CD14-positive monocyte (primary cell): ENCODE results near the gene LRRN4. TPM values are rescaled to one million over a fixed set of nuclear protein-coding genes. Genes with fewer than 3 reads are reported as not detected.

Experiments used
- DNase-seq, 3 donors: peaks; one replicate each; pipeline ENCODE4 v3.0.0-alpha.2; 2011 to 2022
- H2AFZ ChIP-seq: 2 replicates; pipeline ENCODE4 v1.6.0; 2012; ENCODE audit warnings: mild to moderate bottlenecking, low read depth, low read length, inconsistent platforms; ENCODE audit not compliant: insufficient read depth, poor library complexity, severe bottlenecking
- H3K27ac ChIP-seq, 2 donors: 1 replicate in 1 of 2; 2 replicates in 1 of 2; pipeline ENCODE4 v1.5.1; 2012 to 2013; ENCODE audit warnings: low read length in 2 of 2, control low read depth in 1 of 2, inconsistent platforms in 1 of 2, low read depth in 1 of 2, mild to moderate bottlenecking in 1 of 2
- H3K27me3 ChIP-seq, 2 donors: one replicate each; pipeline versions ENCODE4 v1.6.0 to v1.6.1; 2011 to 2013; ENCODE audit warnings: low read length in 2 of 2; ENCODE audit not compliant: control insufficient read depth in 2 of 2, insufficient read depth in 2 of 2
- H3K36me3 ChIP-seq, 2 donors: replicated peaks in 1 of 2; 1 replicate in 1 of 2; 2 replicates in 1 of 2; pipeline versions ENCODE4 v1.5.1 to v1.6.1; 2012 to 2013; ENCODE audit warnings: low read length in 2 of 2, control low read depth in 1 of 2, inconsistent platforms in 1 of 2, mild to moderate bottlenecking in 1 of 2; ENCODE audit not compliant: insufficient read depth in 2 of 2, control insufficient read depth in 1 of 2
- H3K4me1 ChIP-seq, 2 donors: 1 replicate in 1 of 2; 2 replicates in 1 of 2; pipeline versions ENCODE4 v1.5.1 to v1.6.1; 2012 to 2013; ENCODE audit warnings: low read length in 2 of 2, control low read depth in 1 of 2, inconsistent platforms in 1 of 2, mild to moderate bottlenecking in 1 of 2, moderate library complexity in 1 of 2; ENCODE audit not compliant: insufficient read depth in 2 of 2, control insufficient read depth in 1 of 2
- H3K4me2 ChIP-seq: replicated peaks from 2 replicates; pipeline ENCODE3; 2012; ENCODE audit warnings: low read length, moderate library complexity, mild to moderate bottlenecking; ENCODE audit not compliant: poor library complexity, severe bottlenecking; ENCODE audit errors: extremely low read depth
- H3K4me3 ChIP-seq, 3 experiments: fragments of 200-600 bp in 1 of 3; sonication (generic) in 1 of 3; replicated peaks in 1 of 3; 1 replicate in 2 of 3; 2 replicates in 1 of 3; pipeline ENCODE4 v1.5.1; 2011 to 2013; ENCODE audit warnings: low read length in 3 of 3, mild to moderate bottlenecking in 3 of 3, control low read depth in 2 of 3, low read depth in 2 of 3, inconsistent platforms in 1 of 3, moderate library complexity in 1 of 3
- H3K79me2 ChIP-seq: 2 replicates; pipeline ENCODE4 v1.6.0; 2012; ENCODE audit warnings: mild to moderate bottlenecking, control low read depth, inconsistent platforms, low read length, moderate library complexity; ENCODE audit not compliant: insufficient read depth
- H3K9ac ChIP-seq: 2 replicates; pipeline ENCODE4 v1.6.0; 2017; ENCODE audit warnings: low read length, mild to moderate bottlenecking; ENCODE audit not compliant: insufficient read depth, poor library complexity, severe bottlenecking
- H3K9me3 ChIP-seq, 2 donors: replicated peaks in 1 of 2; 1 replicate in 1 of 2; 2 replicates in 1 of 2; pipeline versions ENCODE4 v1.5.1 to v1.6.1; 2012 to 2013; ENCODE audit warnings: low read length in 2 of 2, control low read depth in 1 of 2; ENCODE audit not compliant: control insufficient read depth in 1 of 2, insufficient read depth in 1 of 2
- H4K20me1 ChIP-seq: 2 replicates; pipeline ENCODE4 v1.6.0; 2012; ENCODE audit warnings: mild to moderate bottlenecking, low read length, control low read depth, moderate library complexity; ENCODE audit not compliant: insufficient read depth
- H3K27ac Mint-ChIP-seq, 7 donors: one replicate each; pipeline ENCODE4 v1.8.0; 2020; ENCODE audit warnings: mild to moderate bottlenecking in 7 of 7, mixed read lengths in 7 of 7, moderate library complexity in 6 of 7, inconsistent platforms in 2 of 7
- H3K27me3 Mint-ChIP-seq, 3 donors: one replicate each; pipeline ENCODE4 v1.8.0; 2021 to 2022; ENCODE audit warnings: low read depth in 3 of 3, mild to moderate bottlenecking in 3 of 3, mixed read lengths in 3 of 3, moderate library complexity in 3 of 3, inconsistent platforms in 1 of 3
- H3K36me3 Mint-ChIP-seq, 2 donors: one replicate each; pipeline ENCODE4 v1.8.0; 2020; ENCODE audit warnings: mixed read lengths in 2 of 2, inconsistent platforms in 1 of 2, mild to moderate bottlenecking in 1 of 2
- H3K4me1 Mint-ChIP-seq: one replicate; pipeline ENCODE4 v1.8.0; 2020; ENCODE audit warnings: mild to moderate bottlenecking, mixed read lengths
- H3K4me3 Mint-ChIP-seq, 2 donors: one replicate each; pipeline ENCODE4 v1.8.0; 2020; ENCODE audit warnings: mild to moderate bottlenecking in 2 of 2, mixed read lengths in 2 of 2, moderate library complexity in 1 of 2
- H3K9me3 Mint-ChIP-seq, 7 donors: one replicate each; pipeline ENCODE4 v1.8.0; 2020 to 2022; ENCODE audit warnings: mixed read lengths in 7 of 7, mild to moderate bottlenecking in 6 of 7, moderate library complexity in 6 of 7, inconsistent platforms in 2 of 7
- CTCF ChIP-seq: fragments of 200-600 bp; IDR thresholded peaks from one replicate; pipeline ENCODE4 v1.8.0; 2022; ENCODE audit warnings: antibody characterized with exemption, mild to moderate bottlenecking
- WGBS: methylation state at CpG from one replicate; pipeline ENCODE4 v1.1.5; 2013; ENCODE audit warnings: missing lambda C conversion rate; ENCODE audit not compliant: insufficient coverage; 5-methylcytosine and 5-hydroxymethylcytosine counted together
- intact Hi-C, 2 donors: fragments of 100-400 bp; cut with micrococcal nuclease; formaldehyde crosslinking; loops; one replicate each; pipeline versions ENCODE4 v1.15.0 to v1.15.1; 2023
- polyA plus RNA-seq, 3 donors: library from polyadenylated mRNA; depleted of rRNA in 1 of 3; unstranded in 2 of 3; stranded (reverse) in 1 of 3; fragments of 300-500 nt in 2 of 3; fragments of >200 nt in 1 of 3; fragmentation: Illumina TruSeq in 2 of 3; gene quantifications; 1 replicate in 2 of 3; 2 replicates in 1 of 3; pipeline ENCODE4 v1.2.3, GENCODE V29; 2012 to 2021

Gene LRRN4
- polyA plus RNA-seq, 3 donors = not detected

GRCh38 chr20:6014017-6014416 is 39.8 kb downstream of the LRRN4 start:
- no peaks in the 10 kb centered on the region for H3K9me3 Mint-ChIP-seq
- Histone ChIP-seq H3K4me1 (peaks cover 18 to 19% of the 10 kb centered on the region in 2 donors), H2AFZ (no peak overlapping the region), H3K36me3 (peaks cover 63 to 79% of the 10 kb centered on the region in 2 donors), H3K9ac (no peak overlapping the region), H3K9me3 (no peaks in the 10 kb centered on the region), H3K27me3 (no peaks in the 10 kb centered on the region), H3K79me2 (peaks cover 93% of the 10 kb centered on the region), H4K20me1 (peaks cover 64% of the 10 kb centered on the region), H3K4me2 (no peak overlapping the region), H3K27ac (peak overlapping the region in 1 of 2 donors; percentile 66), H3K4me3 (no peak overlapping the region)
- no peak for DNase-seq
- WGBS = no CpG with 5 or more reads among the region's 3 CpGs
- H3K36me3 Mint-ChIP-seq = peaks cover 67 to 82% of the 10 kb centered on the region in 2 donors
- intact Hi-C loops = no loop called here
- H3K27ac Mint-ChIP-seq = peak overlapping the region in 1 of 7 donors; percentile 57
- H3K4me1 Mint-ChIP-seq = peaks cover 22% of the 10 kb centered on the region
- no peak overlapping the region for H3K4me3 Mint-ChIP-seq
- TF ChIP-seq CTCF = no peak
- no peaks in the 10 kb centered on the region for H3K27me3 Mint-ChIP-seq

- no peaks in the 10 kb centered on the region for H3K9me3 ChIP-seq
- H3K4me3 ChIP-seq = no peak overlapping the region
- H3K4me3 Mint-ChIP-seq = no peak overlapping the region
- no peak overlapping the region for H3K4me2 ChIP-seq
- H3K27ac ChIP-seq = peak overlapping the region in 1 of 2 donors; percentile 42
- intact Hi-C loops = no loop called here
- peaks cover 37% of the 10 kb centered on the region for H3K4me1 Mint-ChIP-seq
- peak overlapping the region in 2 of 7 donors; percentile 27 to 71 for H3K27ac Mint-ChIP-seq
- H3K9ac ChIP-seq = no peak overlapping the region
- peaks cover 94% of the 10 kb centered on the region for H3K79me2 ChIP-seq
- H3K9me3 Mint-ChIP-seq = no peaks in the 10 kb centered on the region
- peaks cover 49% of the 10 kb centered on the region for H4K20me1 ChIP-seq
- H3K36me3 Mint-ChIP-seq = peaks cover 53 to 66% of the 10 kb centered on the region in 2 donors
- H3K27me3 Mint-ChIP-seq = no peaks in the 10 kb centered on the region
- H2AFZ ChIP-seq = no peak overlapping the region
- peaks cover 52 to 64% of the 10 kb centered on the region in 2 donors for H3K36me3 ChIP-seq
- WGBS = 96% methylated on average over 5 of the region's 5 CpGs
- no peak for DNase-seq
- peaks cover 36 to 37% of the 10 kb centered on the region in 2 donors for H3K4me1 ChIP-seq
- TF ChIP-seq CTCF = no peak
- no peaks in the 10 kb centered on the region for H3K27me3 ChIP-seq
Measured at GRCh38 chr20:6012179-6012578, 41.7 kb downstream of the LRRN4 start.
